H1 (cell line): ENCODE results near the gene CBL. TPM values are rescaled to one million over a fixed set of nuclear protein-coding genes. Genes with fewer than 3 reads are reported as not detected.

ENCODE experiments used
- CTCF ChIA-PET: fragments of 300-600 bp; sonication (Branson Sonifier 250); formaldehyde crosslinking; loops from one replicate; lab custom pipeline; 2021; ENCODE audit not compliant: partially characterized antibody; lab: Charles Lee
- POLR2A ChIA-PET: fragments of 300-600 bp; sonication (Branson Sonifier 250); formaldehyde crosslinking; loops from one replicate; lab custom pipeline; 2021; ENCODE audit warnings: inconsistent platforms; ENCODE audit not compliant: partially characterized antibody; lab: Charles Lee
- DNase-seq, 2 experiments: peaks; one replicate each; pipeline versions ENCODE4 v3.0.0 to v3.0.0-alpha.2; 2010 to 2022; ENCODE audit warnings: low spot score in 2 of 2, low read depth in 1 of 2, mixed read lengths in 1 of 2
- FAIRE-seq: peaks from 2 replicates; lab custom pipeline; 2011; peaks lifted over from hg19 to GRCh38; lab: Jason Lieb, UNC
- H2AFZ ChIP-seq: 2 replicates; pipeline ENCODE4 v1.8.1; 2012; ENCODE audit warnings: low read length, inconsistent platforms
- H2AK5ac ChIP-seq: 2 replicates; pipeline ENCODE4 v1.6.1; 2013; ENCODE audit warnings: low read depth, low read length
- H2BK120ac ChIP-seq: replicated peaks from 2 replicates; pipeline ENCODE3; 2013; ENCODE audit warnings: low read depth, low read length, inconsistent platforms
- H2BK12ac ChIP-seq: 2 replicates; pipeline ENCODE4 v1.6.1; 2013; ENCODE audit warnings: low read depth, low read length
- H2BK15ac ChIP-seq: 2 replicates; pipeline ENCODE4 v1.6.1; 2013; ENCODE audit warnings: low read length
- H2BK20ac ChIP-seq: 2 replicates; pipeline ENCODE4 v1.6.1; 2013; ENCODE audit warnings: low read length
- H2BK5ac ChIP-seq: 2 replicates; pipeline ENCODE4 v1.6.1; 2013; ENCODE audit warnings: low read depth, low read length
- H3K14ac ChIP-seq: 2 replicates; pipeline ENCODE4 v1.6.1; 2013; ENCODE audit warnings: inconsistent platforms; ENCODE audit not compliant: insufficient read length
- H3K18ac ChIP-seq: 2 replicates; pipeline ENCODE4 v1.6.1; 2013; ENCODE audit warnings: low read length; ENCODE audit errors: extremely low read depth
- H3K23ac ChIP-seq: 2 replicates; pipeline ENCODE4 v1.6.1; 2013; ENCODE audit warnings: inconsistent platforms; ENCODE audit not compliant: insufficient read length
- H3K23me2 ChIP-seq: 2 replicates; pipeline ENCODE4 v1.6.1; 2013; ENCODE audit warnings: low read depth, low read length
- H3K27ac ChIP-seq: 2 replicates; pipeline ENCODE4 v1.6.1; 2011; ENCODE audit warnings: low read depth, low read length, inconsistent platforms
- H3K27me3 ChIP-seq, 4 experiments: replicated peaks in 1 of 4; 1 replicate in 1 of 4; 2 replicates in 3 of 4; pipeline versions ENCODE4 v1.6.1 to v1.8.1; 2011 to 2013; ENCODE audit warnings: low read length in 3 of 4, mild to moderate bottlenecking in 3 of 4, inconsistent platforms in 2 of 4, mixed read lengths in 2 of 4, moderate library complexity in 1 of 4; ENCODE audit not compliant: control insufficient read depth in 3 of 4, insufficient read depth in 3 of 4; ENCODE audit errors: extremely low read depth in 1 of 4
- H3K36me3 ChIP-seq, 4 experiments: 2 replicates each; pipeline versions ENCODE4 v1.6.1 to v1.8.1; 2011 to 2013; ENCODE audit warnings: mild to moderate bottlenecking in 4 of 4, low read length in 3 of 4, moderate library complexity in 2 of 4, control low read depth in 1 of 4, inconsistent platforms in 1 of 4; ENCODE audit not compliant: insufficient read depth in 4 of 4, control insufficient read depth in 2 of 4
- H3K4ac ChIP-seq: replicated peaks from 2 replicates; pipeline ENCODE3; 2013; ENCODE audit warnings: low read length, low read depth, mixed read lengths, inconsistent platforms; ENCODE audit not compliant: insufficient read length
- H3K4me1 ChIP-seq, 4 experiments: replicated peaks in 1 of 4; 1 replicate in 1 of 4; 2 replicates in 3 of 4; pipeline versions ENCODE4 v1.6.1 to v1.8.1; 2011 to 2013; ENCODE audit warnings: low read length in 3 of 4, inconsistent platforms in 2 of 4, mixed read lengths in 1 of 4; ENCODE audit not compliant: insufficient read depth in 4 of 4, control insufficient read depth in 3 of 4
- H3K4me2 ChIP-seq, 2 experiments: 2 replicates each; pipeline versions ENCODE4 v1.6.1 to v1.8.1; 2011 to 2013; ENCODE audit warnings: low read depth in 2 of 2, low read length in 2 of 2, control low read depth in 1 of 2, inconsistent platforms in 1 of 2, mild to moderate bottlenecking in 1 of 2; ENCODE audit not compliant: insufficient read depth in 1 of 2
- H3K4me3 ChIP-seq, 4 experiments: fragments of 200-600, 300-600 bp in 1 of 4; sonication (generic), shearing (Covaris generic), sonication (Bioruptor Twin) in 1 of 4; 2 replicates each; pipeline versions ENCODE4 v1.5.1 to v1.8.1; 2011 to 2016; ENCODE audit warnings: low read length in 4 of 4, low read depth in 3 of 4, control low read depth in 2 of 4, inconsistent platforms in 2 of 4, mild to moderate bottlenecking in 2 of 4, mixed read lengths in 1 of 4, moderate library complexity in 1 of 4; ENCODE audit not compliant: insufficient read depth in 2 of 4; ENCODE audit errors: extremely low read depth in 1 of 4
- H3K56ac ChIP-seq: replicated peaks from 2 replicates; pipeline ENCODE3; 2013; ENCODE audit warnings: low read depth, mild to moderate bottlenecking, mixed read lengths, low read length, inconsistent platforms; ENCODE audit not compliant: insufficient read length
- H3K79me1 ChIP-seq: 2 replicates; pipeline ENCODE4 v1.6.1; 2013; ENCODE audit warnings: low read depth, low read length, control low read depth
- H3K79me2 ChIP-seq, 2 experiments: 2 replicates each; pipeline versions ENCODE4 v1.6.1 to v1.8.1; 2012 to 2013; ENCODE audit warnings: low read length in 2 of 2, mild to moderate bottlenecking in 2 of 2, inconsistent platforms in 1 of 2; ENCODE audit not compliant: insufficient read depth in 2 of 2, control insufficient read depth in 1 of 2
- H3K9ac ChIP-seq, 4 experiments: replicated peaks in 1 of 4; 1 replicate in 1 of 4; 2 replicates in 3 of 4; pipeline versions ENCODE4 v1.6.1 to v1.8.1; 2011 to 2013; ENCODE audit warnings: low read depth in 3 of 4, low read length in 3 of 4, control low read depth in 2 of 4, mild to moderate bottlenecking in 2 of 4, moderate library complexity in 2 of 4, inconsistent platforms in 1 of 4; ENCODE audit errors: extremely low read depth in 1 of 4
- H3K9me3 ChIP-seq, 2 experiments: 2 replicates each; pipeline versions ENCODE4 v1.6.1 to v1.8.1; 2012 to 2013; ENCODE audit warnings: mild to moderate bottlenecking in 2 of 2, moderate library complexity in 2 of 2, control low read depth in 1 of 2, inconsistent platforms in 1 of 2, low read depth in 1 of 2, low read length in 1 of 2, mixed read lengths in 1 of 2; ENCODE audit not compliant: insufficient read depth in 2 of 2
- H4K20me1 ChIP-seq, 2 experiments: replicated peaks in 1 of 2; 2 replicates each; pipeline versions ENCODE3 to v1.8.1; 2011 to 2013; ENCODE audit warnings: inconsistent platforms in 2 of 2, low read length in 2 of 2, mild to moderate bottlenecking in 1 of 2; ENCODE audit not compliant: insufficient read depth in 2 of 2, control insufficient read depth in 1 of 2
- H4K5ac ChIP-seq: 2 replicates; pipeline ENCODE4 v1.6.1; 2013; ENCODE audit warnings: low read length, low read depth, mixed read lengths, inconsistent platforms; ENCODE audit not compliant: insufficient read length
- H4K8ac ChIP-seq: 2 replicates; pipeline ENCODE4 v1.8.0; 2013; ENCODE audit warnings: mild to moderate bottlenecking, moderate library complexity, low read length, inconsistent platforms; ENCODE audit not compliant: insufficient read depth; ENCODE audit errors: extremely low read depth
- H4K91ac ChIP-seq: replicated peaks from 2 replicates; pipeline ENCODE3; 2013; ENCODE audit warnings: low read length, mixed read lengths, inconsistent platforms; ENCODE audit not compliant: insufficient read length
- GTF2F1 ChIP-seq: IDR thresholded peaks from 2 replicates; pipeline ENCODE4 v1.6.1; 2012; ENCODE audit warnings: low read depth, low read length, improper control_type of control experiment, borderline replicate concordance
- KDM4A ChIP-seq: IDR thresholded peaks from one replicate; pipeline ENCODE4 v1.7.1; 2012; ENCODE audit warnings: low read depth, mild to moderate bottlenecking, moderate library complexity, low read length, inconsistent platforms; ENCODE audit not compliant: severe bottlenecking
- KDM5A ChIP-seq: fragments of 200-600 bp; IDR thresholded peaks from 2 replicates; pipeline ENCODE4 v1.7.1; 2012; ENCODE audit warnings: mild to moderate bottlenecking, low read length, inconsistent platforms, mixed read lengths
- MAX ChIP-seq: IDR thresholded peaks from 2 replicates; pipeline ENCODE4 v1.6.1; 2012; ENCODE audit warnings: inconsistent platforms
- POLR2A ChIP-seq, 2 experiments: IDR thresholded peaks; 1 replicate in 1 of 2; 2 replicates in 1 of 2; pipeline ENCODE4 v1.6.1; 2011; ENCODE audit warnings: low read depth in 2 of 2, low read length in 2 of 2, mild to moderate bottlenecking in 2 of 2; ENCODE audit errors: control extremely low read depth in 1 of 2
- POU5F1 ChIP-seq: IDR thresholded peaks from 2 replicates; pipeline ENCODE4 v1.6.1; 2011; ENCODE audit warnings: low read depth, mild to moderate bottlenecking, low read length, moderate library complexity
- SIN3A ChIP-seq, 2 experiments: IDR thresholded peaks in 1 of 2; conservative IDR thresholded peaks in 1 of 2; 2 replicates each; pipeline ENCODE4 v1.6.1; 2011 to 2012; ENCODE audit warnings: low read length in 2 of 2, improper control_type of control experiment in 1 of 2, low read depth in 1 of 2, mild to moderate bottlenecking in 1 of 2
- SIRT6 ChIP-seq: IDR thresholded peaks from one replicate; pipeline ENCODE4 v1.7.1; 2012; ENCODE audit warnings: low read length, inconsistent platforms
- WGBS, 2 experiments: shearing (Covaris generic) in 1 of 2; methylation state at CpG; one replicate each; pipeline versions ENCODE4 v1.1.6 to v1.1.7; 2013 to 2015; ENCODE audit warnings: low lambda C conversion rate in 2 of 2, mixed read lengths in 2 of 2, inconsistent platforms in 1 of 2, low coverage in 1 of 2, missing lambda C conversion rate in 1 of 2; ENCODE audit not compliant: insufficient replicate concordance in 2 of 2, insufficient coverage in 1 of 2, insufficient read length in 1 of 2; ENCODE audit errors: extremely low coverage in 1 of 2, missing lambda C conversion rate in 1 of 2; 5-methylcytosine and 5-hydroxymethylcytosine counted together
- polyA plus RNA-seq, 7 experiments: library from polyadenylated mRNA; depleted of rRNA in 3 of 7; stranded (reverse) in 5 of 7; unstranded in 2 of 7; fragments of >200 nt in 5 of 7; fragments of 200-250 nt in 2 of 7; gene quantifications; 1 replicate in 5 of 7; 2 replicates in 1 of 7; 4 replicates in 1 of 7; pipeline versions ENCODE4 v1.2.1 to v1.2.3, GENCODE V29; 2011 to 2013; ENCODE audit warnings: missing spikeins in 2 of 7, mixed read lengths in 2 of 7
- total RNA-seq: library from RNA; stranded (reverse); fragmentation: NEBNext Ultra II Directional; extraction: Animal tissue kit (Norgen Biotek cat#: 25700); gene quantifications from 2 replicates; pipeline ENCODE4 v1.2.1, GENCODE V29; 2021

The CBL gene
- total and polyA plus RNA-seq, 2 of the 8 experiments (the other 6 are each of a cell fraction or from before 2014, with no cell fraction given), result 23.1 to 57.8 TPM

DNA sequence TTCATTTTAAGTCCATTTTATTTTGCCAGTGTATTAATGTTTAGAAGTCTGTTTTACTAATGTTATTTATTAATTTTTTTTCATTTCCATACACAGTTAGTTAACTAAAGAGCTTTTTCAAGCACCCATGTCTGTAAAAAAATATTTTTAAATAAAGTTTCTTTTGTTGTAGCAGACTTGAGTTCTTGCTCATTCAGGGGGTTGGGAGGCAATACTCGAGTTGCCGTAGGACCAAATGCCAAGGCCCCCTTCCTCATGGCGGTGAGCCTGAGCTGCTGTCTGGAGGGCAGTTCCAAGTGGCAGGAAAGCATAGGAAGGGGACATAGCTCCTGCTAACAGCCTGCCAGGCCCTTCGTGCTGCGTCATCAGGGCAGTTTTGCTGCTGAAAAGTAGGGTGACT is 101.8 kb downstream of the CBL start:
- H3K4me1 ChIP-seq, result no peaks in the 10 kb centered on the region
- DNase-seq (no peak), FAIRE-seq (no peak)
- H3K9me3 ChIP-seq, result no peaks in the 10 kb centered on the region
- H3K27me3 ChIP-seq, result no peaks in the 10 kb centered on the region
- H2BK15ac ChIP-seq, result no peak overlapping the region
- no peaks in the 10 kb centered on the region for H3K79me2 ChIP-seq
- H3K56ac ChIP-seq, result no peak overlapping the region
- ChIA-PET CTCF (interaction anchor here (0.6 to 13.8 kb wide), 16 partner anchors 7 to 224 kb away, joined by 3 to 174 read pairs (median 5); no protein-coding TSS in a partner anchor), POLR2A (interaction anchor here (0.6 to 5.6 kb wide), 10 partner anchors 9 to 289 kb away, joined by 3 to 44 read pairs (median 3); partner anchors contain the start of genes HMBS and MCAM)
- peaks cover 4 to 6% of the 10 kb centered on the region in 2 experiments for H4K20me1 ChIP-seq
- TF ChIP-seq KDM4A (no peak), POU5F1 (no peak), POLR2A (IDR thresholded peaks at IDR 0.05; ENCODE audit: control extremely low read depth in 1 of 2, low read depth in 2 of 2, low read length in 2 of 2) (no peak; a peak in 1 of 3 replicates), GTF2F1 (no peak), MAX (no peak), KDM5A (no peak), SIN3A (conservative IDR thresholded peaks at IDR 0.05 in 1 of 2, IDR thresholded peaks at IDR 0.05 in 1 of 2; ENCODE audit: low read depth in 1 of 2, low read length in 2 of 2) (no peak), SIRT6 (no peak)
- no peaks in the 10 kb centered on the region for H3K79me1 ChIP-seq
- no peak overlapping the region for H3K4ac ChIP-seq
- WGBS, 2 experiments, result 92% methylated on average over 5 of the region's 5 CpGs; no CpG with 5 or more reads in 1 of the 2 experiments
- H3K27ac ChIP-seq, result no peak overlapping the region
- no peak overlapping the region for H3K23ac ChIP-seq
- no peak overlapping the region for H3K14ac ChIP-seq
- no peak overlapping the region for H2BK5ac ChIP-seq
- H2BK12ac ChIP-seq, result no peak overlapping the region
- no peak overlapping the region for H2BK20ac ChIP-seq
- H3K4me2 ChIP-seq, result no peak overlapping the region
- H2BK120ac ChIP-seq, result no peak overlapping the region
- no peak overlapping the region for H4K5ac ChIP-seq
- H3K18ac ChIP-seq, result no peak overlapping the region
- H3K23me2 ChIP-seq, result no peaks in the 10 kb centered on the region
- H2AFZ ChIP-seq, result no peak overlapping the region
- H3K4me3 ChIP-seq, result no peak overlapping the region
- H3K36me3 ChIP-seq, result peaks cover 5 to 38% (median 16%) of the 10 kb centered on the region in 4 experiments; a peak in 7 of 8 replicates
- 0 out of 2 replicates have a peak overlapping the region, but pooled peaks have one; percentile 22 for H4K8ac ChIP-seq
- H2AK5ac ChIP-seq, result no peak overlapping the region
- H4K91ac ChIP-seq, result no peak overlapping the region
- H3K9ac ChIP-seq, result no peak overlapping the region
